ENCODE data around the gene TGFBR3L. TPM values are rescaled to one million over a fixed set of nuclear protein-coding genes. Genes with fewer than 3 reads are reported as not detected.

The TGFBR3L gene
- total and polyA plus RNA-seq, 2 of the 8 experiments (the other 6 are each of a cell fraction or from before 2014, with no cell fraction given): 3.1 to 3.7 TPM

GRCh38 chr19:7943444-7944176 is 29.0 kb downstream of the TGFBR3L start, which contains the start of gene TIMM44 (continued):
- TF ChIP-seq TAF7 (optimal IDR thresholded peaks at IDR 0.05; ENCODE audit: borderline replicate concordance, low read depth, low read length) (peak; percentile 90), USF2 (IDR thresholded peaks at IDR 0.05; ENCODE audit: low read length) (no peak), SIX5 (IDR thresholded peaks at IDR 0.05; ENCODE audit: low read depth, low read length) (no peak), TBP (IDR thresholded peaks at IDR 0.05; ENCODE audit: low read depth, low read length) (peak; percentile 85), SP1 (IDR thresholded peaks at IDR 0.05; ENCODE audit: low read depth, low read length) (peak; percentile 90; the same call in 1 of the 2 replicates), BCL11A (IDR thresholded peaks at IDR 0.05; ENCODE audit: low read depth in 2 of 2, low read length in 2 of 2) (no peak), ATF3 (IDR thresholded peaks at IDR 0.05; ENCODE audit: insufficient read depth, low read depth, low read length) (peak; percentile 90), ZNF274 (IDR thresholded peaks at IDR 0.05; ENCODE audit: borderline replicate concordance, extremely low read depth, low read length) (no peak), JUND (IDR thresholded peaks at IDR 0.05; ENCODE audit: low read length) (peak; percentile 92), HDAC2 (IDR thresholded peaks at IDR 0.05; ENCODE audit: borderline replicate concordance in 1 of 2, low read depth in 2 of 2, low read length in 2 of 2) (peak in 1 of 2 experiments; percentile 87; a peak in 1 of 4 replicates), KDM4A (IDR thresholded peaks at IDR 0.05; ENCODE audit: low read depth, low read length, severe bottlenecking) (peak; percentile 89)

All from H1 (cell line).